Stimulated activated CD8-positive, alpha-beta memory T cell treated with anti-CD3 and anti-CD28 coated beads, Interleukin-12 subunit alpha, Interleukin-12 subunit beta, amount 100 ng/mL, for 1 hour (primary cell): ENCODE results near the gene CD2AP.
"Not testable (repeated sequence)": the region's sequence is repeated elsewhere in the genome, so short reads cannot be mapped to it uniquely, and the experiment has no call there.

Experiments used
- DNase-seq: peaks from one replicate; pipeline ENCODE4 v3.0.0-alpha.2; 2020; ENCODE audit warnings: low read depth

Gene CD2AP

GRCh38 chr6:47634210-47635047 lies 156.8 kb downstream of the CD2AP start:
- DNase-seq = no peak

GRCh38 chr6:47646689-47647088 lies 169.1 kb downstream of the CD2AP start:
- no peak for DNase-seq

DNA sequence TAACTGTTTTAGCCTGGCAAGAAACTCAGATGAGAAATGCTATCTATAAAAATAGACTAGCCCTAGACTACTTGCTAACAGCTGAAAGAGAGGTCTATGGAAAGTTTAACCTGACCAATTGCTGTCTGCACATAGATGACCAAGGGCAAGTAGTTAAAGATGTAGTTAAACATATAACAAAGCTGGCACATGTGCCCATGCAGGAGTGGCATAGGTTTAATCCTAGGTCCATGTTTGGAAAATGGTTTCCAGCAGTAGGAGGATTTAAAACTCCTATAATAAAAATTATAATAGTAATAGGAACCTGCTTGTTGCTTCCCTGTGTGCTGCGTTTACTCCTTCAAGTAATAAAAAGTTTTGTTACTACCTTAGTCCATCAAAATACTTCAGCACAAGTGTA lies 169.6 kb downstream of the CD2AP start:
- DNase-seq = no peak

GRCh38 chr6:47647626-47648025 lies 170.0 kb downstream of the CD2AP start:
- not testable (repeated sequence) for DNase-seq

DNA sequence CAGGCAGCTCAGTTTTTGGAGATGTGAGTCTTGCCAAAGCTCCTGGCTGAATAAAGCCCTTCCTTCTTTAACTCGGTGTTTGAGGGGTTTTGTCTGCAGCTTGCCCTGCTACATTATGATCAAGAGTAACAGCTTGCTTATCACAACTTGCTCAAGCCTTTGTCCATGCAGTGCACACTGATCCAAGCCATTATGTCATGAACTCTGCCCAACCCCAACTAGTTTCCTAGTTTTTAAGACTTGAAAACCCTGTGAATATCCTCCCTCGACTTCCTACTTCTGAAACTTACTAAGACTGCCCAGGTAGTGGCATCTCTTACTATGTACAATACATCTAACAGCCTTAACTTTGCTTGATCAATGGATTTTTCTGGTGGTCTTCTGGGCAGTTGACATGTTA lies 170.4 kb downstream of the CD2AP start:
- DNase-seq = no peak

- DNase-seq = no peak
These were observed 173.2 kb downstream of the CD2AP start for GRCh38 chr6:47650553-47651432.

GRCh38 chr6:47651505-47651944 lies 173.9 kb downstream of the CD2AP start:
- no peak for DNase-seq

GRCh38 chr6:47653706-47654105 lies 176.1 kb downstream of the CD2AP start:
- no peak for DNase-seq

- no peak for DNase-seq
These were observed 176.7 kb downstream of the CD2AP start for GRCh38 chr6:47654255-47654654.

GRCh38 chr6:47655719-47656595 lies 178.4 kb downstream of the CD2AP start:
- DNase-seq = no peak

DNA sequence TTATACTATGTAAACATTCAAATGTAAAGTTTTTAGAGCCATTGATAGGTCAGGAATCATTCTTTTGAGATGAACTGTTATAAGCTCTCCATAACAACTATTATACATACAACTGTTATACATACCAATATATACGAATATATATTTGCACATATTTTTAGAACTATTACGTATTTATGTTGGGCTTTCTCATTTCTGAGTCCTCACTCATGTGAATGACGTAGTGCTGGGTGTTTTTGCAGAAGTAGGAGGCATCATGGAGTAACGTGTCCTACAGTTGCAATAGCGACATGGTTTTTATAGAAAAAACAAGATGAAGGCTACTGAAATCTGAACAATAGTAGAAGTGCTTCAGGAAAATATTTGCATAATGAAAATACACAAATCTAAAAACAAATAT lies 184.4 kb downstream of the CD2AP start:
- DNase-seq = no peak

GRCh38 chr6:47663462-47664216 lies 186.1 kb downstream of the CD2AP start:
- DNase-seq = no peak

DNA sequence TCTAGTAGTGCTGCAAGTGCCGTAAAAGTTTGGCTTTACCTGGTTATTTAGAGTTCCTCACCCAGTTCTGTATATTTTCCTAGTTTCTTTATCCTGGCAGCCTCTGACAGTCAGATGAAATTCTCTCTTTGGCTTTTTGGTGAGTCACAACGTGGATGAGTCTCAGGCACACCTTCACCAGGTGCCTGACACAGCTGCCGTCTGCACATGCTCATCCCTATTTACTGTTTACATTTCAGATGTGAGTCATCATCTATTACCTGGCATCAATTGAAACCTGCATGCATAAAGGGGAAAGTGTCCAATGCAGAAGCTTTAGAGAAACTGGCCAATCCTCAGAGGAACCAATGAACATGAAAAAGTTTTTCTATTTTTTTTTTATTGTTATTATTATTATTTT lies 187.5 kb downstream of the CD2AP start:
- DNase-seq = no peak

DNA sequence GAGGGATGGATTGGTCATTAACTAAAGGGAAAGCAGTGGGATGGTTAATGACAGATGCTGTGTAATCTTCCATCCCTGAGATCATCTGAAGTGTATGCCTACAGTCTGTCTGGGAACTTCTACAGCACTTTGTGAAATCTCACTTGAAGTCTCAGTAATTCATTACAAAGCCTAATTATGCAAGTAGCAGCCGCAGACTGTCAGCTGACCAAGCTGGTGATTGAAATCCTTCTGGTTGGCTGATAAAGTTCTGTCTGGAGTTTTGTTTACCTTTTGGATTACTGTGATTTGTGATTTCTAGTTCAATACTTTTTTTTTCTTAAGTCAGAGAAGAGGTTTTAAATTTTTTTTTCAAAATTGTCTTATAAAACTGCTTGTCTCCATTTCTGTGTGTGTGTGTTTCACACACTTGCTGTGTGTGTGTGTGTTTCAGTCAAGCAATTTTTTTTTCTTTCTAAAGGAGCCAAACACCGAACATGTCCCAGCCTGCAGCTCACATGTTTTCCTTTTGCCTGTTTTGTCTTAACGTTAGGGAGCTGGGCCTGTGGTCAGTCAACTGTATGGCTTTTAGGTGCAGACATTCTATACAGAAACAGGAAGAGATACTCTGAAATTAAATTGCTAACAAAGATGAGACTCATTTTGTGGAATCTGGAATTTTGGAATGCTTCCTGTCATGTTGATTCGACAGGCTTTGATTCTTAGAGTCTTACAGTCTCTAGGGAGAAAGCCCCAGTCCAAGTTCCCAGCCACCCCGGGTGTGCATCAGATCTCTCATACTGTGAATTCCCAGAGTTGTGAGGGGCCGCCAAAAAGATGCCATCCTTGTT lies 192.3 kb downstream of the CD2AP start:
- no peak for DNase-seq

DNA sequence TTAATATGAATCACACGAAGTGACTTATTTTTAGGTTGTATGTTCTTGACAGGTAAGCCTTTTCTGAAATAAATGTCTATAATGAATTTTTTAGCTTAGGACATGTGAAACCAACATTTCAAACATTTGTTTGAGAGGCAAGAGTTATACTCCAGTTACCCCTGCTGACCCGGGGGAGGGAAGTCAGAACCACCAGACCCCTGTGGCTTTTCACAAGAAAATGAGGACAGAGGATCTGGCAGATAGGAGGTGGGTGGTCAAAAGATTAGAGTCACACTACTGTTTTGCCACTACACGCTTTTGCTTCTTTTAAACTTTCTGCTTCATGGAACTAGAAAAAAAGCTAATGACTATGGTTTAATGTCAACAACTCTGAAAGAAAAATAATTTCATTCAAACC lies 193.3 kb downstream of the CD2AP start:
- DNase-seq = no peak

GRCh38 chr6:47671777-47672176 lies 194.2 kb downstream of the CD2AP start:
- DNase-seq = no peak

DNA sequence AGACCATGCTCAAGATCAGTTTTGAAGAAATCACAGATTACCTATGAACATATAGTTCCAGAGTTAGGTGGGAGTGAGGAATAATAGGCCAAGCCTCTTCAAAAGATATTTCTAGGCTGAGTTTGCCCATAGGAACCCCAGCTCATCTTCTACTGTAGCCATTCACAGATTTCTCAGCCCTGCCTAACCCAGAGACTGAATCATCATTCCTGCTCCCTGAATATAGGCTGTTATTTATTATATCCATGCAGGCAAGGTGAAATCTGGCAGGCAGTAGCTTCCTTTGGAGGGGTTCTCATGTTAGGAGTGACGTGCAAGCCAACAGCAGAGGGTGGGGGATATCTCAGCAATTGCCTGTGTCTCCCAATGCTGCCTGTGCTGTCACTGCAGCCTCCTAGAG lies 195.2 kb downstream of the CD2AP start:
- no peak for DNase-seq

DNA sequence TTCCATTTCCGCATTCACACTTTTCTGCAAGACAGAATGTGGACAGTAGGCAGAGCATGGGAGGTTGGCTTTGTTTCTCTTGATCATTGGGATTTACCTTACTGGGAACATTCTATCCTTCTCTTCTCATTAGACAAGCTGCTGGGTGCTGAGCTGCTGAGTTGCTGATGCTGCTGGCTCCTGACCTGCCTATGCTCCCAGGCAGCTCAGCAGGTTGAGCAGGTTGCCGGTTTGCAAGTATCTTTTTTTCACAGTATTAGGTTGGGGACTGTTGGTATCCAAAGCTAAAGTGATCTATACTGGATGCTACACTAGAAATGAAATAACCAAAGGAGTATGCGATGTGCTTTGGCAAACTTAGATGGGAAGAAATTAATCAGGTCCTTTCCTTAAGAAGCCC lies 197.1 kb downstream of the CD2AP start:
- DNase-seq = no peak
